ENCODE results near the gene SEMA6D. TPM values are rescaled to one million over a fixed set of nuclear protein-coding genes. Genes with fewer than 3 reads are reported as not detected.

Gene SEMA6D
- total RNA-seq, 1 experiment from 2014 or later, result 0.65 TPM

DNA sequence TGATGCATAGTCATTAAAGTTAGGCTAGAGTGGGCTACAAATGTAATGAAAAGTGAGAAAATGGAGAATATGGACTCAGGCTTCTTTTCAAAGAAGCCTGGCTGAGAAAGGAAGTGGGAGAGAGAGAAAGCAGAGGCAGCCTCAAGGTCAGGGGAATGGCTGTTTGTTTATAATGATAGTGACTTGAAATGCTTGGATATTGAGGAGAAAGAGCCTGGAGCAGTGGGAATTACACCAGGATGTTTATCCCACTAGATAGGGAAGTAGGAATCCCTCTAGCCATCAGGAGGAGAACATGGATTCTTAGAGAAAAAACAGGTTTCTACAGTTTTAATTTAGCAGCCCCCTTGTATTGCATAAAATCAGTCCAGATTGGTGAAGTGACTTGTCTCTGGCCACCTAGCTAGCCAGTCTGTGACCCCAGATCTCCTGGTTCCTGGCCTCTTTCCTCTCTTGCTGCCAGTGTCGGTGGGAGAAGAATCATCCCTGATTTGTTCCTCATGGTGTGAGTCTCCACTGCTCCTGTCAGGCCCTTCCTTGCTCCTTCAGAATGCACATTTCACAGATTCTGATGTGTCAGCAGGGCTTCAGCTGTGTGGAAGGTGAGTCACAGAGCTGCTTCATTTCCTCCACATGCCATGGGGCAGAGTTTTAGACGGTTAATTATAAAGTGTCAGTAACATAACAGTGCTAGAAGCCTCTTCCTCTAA, 32.9 kb downstream of the SEMA6D start:
- H3K36me3 Mint-ChIP-seq (ENCODE audit: insufficient read depth, unreplicated experiment), result peaks cover 5% of the 10 kb centered on the region
- peak; percentile 66 for DNase-seq (ENCODE audit: unreplicated experiment)
- no peaks in the 10 kb centered on the region for H3K4me1 Mint-ChIP-seq (ENCODE audit: insufficient read depth, unreplicated experiment)
- intact Hi-C loops (cut with micrococcal nuclease), result loop anchor here (10.0 kb wide), 1 partner anchor 75 kb away; no protein-coding TSS in a partner anchor
- no peaks in the 10 kb centered on the region for H3K27me3 Mint-ChIP-seq (ENCODE audit: insufficient read depth, unreplicated experiment)
- no peak overlapping the region for H3K27ac Mint-ChIP-seq (ENCODE audit: low read depth, unreplicated experiment)
- H3K4me3 Mint-ChIP-seq (ENCODE audit: unreplicated experiment), result no peak overlapping the region
- peaks cover 35% of the 10 kb centered on the region for H3K9me3 Mint-ChIP-seq (ENCODE audit: unreplicated experiment)
- TF ChIP-seq, protein P1, sequence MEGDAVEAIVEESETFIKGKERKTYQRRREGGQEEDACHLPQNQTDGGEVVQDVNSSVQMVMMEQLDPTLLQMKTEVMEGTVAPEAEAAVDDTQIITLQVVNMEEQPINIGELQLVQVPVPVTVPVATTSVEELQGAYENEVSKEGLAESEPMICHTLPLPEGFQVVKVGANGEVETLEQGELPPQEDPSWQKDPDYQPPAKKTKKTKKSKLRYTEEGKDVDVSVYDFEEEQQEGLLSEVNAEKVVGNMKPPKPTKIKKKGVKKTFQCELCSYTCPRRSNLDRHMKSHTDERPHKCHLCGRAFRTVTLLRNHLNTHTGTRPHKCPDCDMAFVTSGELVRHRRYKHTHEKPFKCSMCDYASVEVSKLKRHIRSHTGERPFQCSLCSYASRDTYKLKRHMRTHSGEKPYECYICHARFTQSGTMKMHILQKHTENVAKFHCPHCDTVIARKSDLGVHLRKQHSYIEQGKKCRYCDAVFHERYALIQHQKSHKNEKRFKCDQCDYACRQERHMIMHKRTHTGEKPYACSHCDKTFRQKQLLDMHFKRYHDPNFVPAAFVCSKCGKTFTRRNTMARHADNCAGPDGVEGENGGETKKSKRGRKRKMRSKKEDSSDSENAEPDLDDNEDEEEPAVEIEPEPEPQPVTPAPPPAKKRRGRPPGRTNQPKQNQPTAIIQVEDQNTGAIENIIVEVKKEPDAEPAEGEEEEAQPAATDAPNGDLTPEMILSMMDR (IDR thresholded peaks at IDR 0.05; ENCODE audit: unreplicated experiment), result no peak
- ChIA-PET CTCF (interaction anchor here (0.6 to 0.8 kb wide), 4 partner anchors 20 to 279 kb away, joined by 3 read pairs; no protein-coding TSS in a partner anchor), POLR2A (interaction anchor here (0.7 to 1.4 kb wide), 6 partner anchors 10 to 202 kb away, joined by 3 to 6 read pairs (median 3); partner anchors contain the start of gene SEMA6D)
- BruUV-seq (replicated peaks), result no TSS peak

DNA sequence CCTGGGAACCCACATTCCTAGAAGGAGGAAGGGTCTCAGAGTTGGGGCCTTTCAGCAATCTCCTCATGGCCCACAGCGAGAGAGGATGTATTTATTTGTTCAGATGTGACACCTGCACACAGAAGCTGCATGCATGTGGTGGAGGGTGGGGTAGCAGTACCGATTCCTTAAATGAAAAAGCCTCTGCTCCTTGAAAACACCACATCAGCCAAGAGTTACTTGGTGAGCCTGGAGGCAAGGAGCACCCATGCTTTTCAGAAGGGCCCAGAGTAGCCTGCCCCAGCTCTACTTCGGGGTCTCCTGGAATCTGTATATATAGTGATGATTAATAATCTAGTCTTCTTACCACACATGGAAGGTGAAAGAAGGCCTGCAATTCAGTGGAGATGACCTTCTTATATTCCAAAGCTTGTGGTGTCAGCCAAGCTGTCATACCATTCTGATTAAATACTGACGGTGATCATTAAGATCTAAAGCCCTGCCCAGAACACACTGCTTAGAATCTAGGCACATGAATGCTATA, 33.5 kb downstream of the SEMA6D start:
- H3K36me3 Mint-ChIP-seq (ENCODE audit: insufficient read depth, unreplicated experiment), result peaks cover 5% of the 10 kb centered on the region
- ChIA-PET CTCF (interaction anchor here (0.5 to 0.8 kb wide), 4 partner anchors 43 to 279 kb away, joined by 3 read pairs; no protein-coding TSS in a partner anchor), POLR2A (interaction anchor here (0.7 to 1.4 kb wide), 6 partner anchors 9 to 203 kb away, joined by 3 to 6 read pairs (median 3); partner anchors contain the start of gene SEMA6D)
- BruUV-seq (replicated peaks), result no TSS peak
- no peak for DNase-seq (ENCODE audit: unreplicated experiment)
- no peak overlapping the region for H3K4me3 Mint-ChIP-seq (ENCODE audit: unreplicated experiment)
- H3K9me3 Mint-ChIP-seq (ENCODE audit: unreplicated experiment), result peaks cover 35% of the 10 kb centered on the region
- TF ChIP-seq, protein P1 (IDR thresholded peaks at IDR 0.05; ENCODE audit: unreplicated experiment), result no peak
- intact Hi-C loops (cut with micrococcal nuclease), result loop anchor here (10.0 kb wide), 1 partner anchor 74 kb away; no protein-coding TSS in a partner anchor
- no peaks in the 10 kb centered on the region for H3K4me1 Mint-ChIP-seq (ENCODE audit: insufficient read depth, unreplicated experiment)
- H3K27ac Mint-ChIP-seq (ENCODE audit: low read depth, unreplicated experiment), result no peak overlapping the region
- H3K27me3 Mint-ChIP-seq (ENCODE audit: insufficient read depth, unreplicated experiment), result no peaks in the 10 kb centered on the region

DNA sequence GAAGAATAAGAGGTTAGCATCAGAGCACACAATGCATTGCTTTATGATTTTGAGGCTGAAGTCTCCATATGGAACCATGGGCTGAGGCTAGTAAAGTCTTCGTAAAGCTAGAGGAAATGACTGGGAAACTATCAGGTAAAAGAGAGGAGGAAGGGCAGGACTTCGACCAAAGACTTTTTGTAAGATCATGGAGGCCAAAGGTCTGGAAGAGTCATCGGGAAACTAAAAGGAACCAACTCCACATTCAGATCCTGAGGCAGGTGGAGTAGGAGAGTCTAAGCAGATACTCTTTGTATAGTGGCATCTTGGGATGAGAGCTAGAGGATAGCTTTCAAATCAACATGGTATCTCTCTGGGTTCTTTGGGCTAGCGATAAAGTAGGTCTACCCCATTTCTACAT, 36.3 kb downstream of the SEMA6D start:
- no TSS peak for BruUV-seq (replicated peaks)
- DNase-seq (ENCODE audit: unreplicated experiment), result no peak
- Mint-ChIP-seq H3K4me1 (ENCODE audit: insufficient read depth, unreplicated experiment) (peaks cover 5% of the 10 kb centered on the region), H3K27ac (ENCODE audit: low read depth, unreplicated experiment) (no peak overlapping the region), H3K27me3 (ENCODE audit: insufficient read depth, unreplicated experiment) (no peaks in the 10 kb centered on the region), H3K9me3 (ENCODE audit: unreplicated experiment) (peaks cover 35% of the 10 kb centered on the region), H3K4me3 (ENCODE audit: unreplicated experiment) (no peak overlapping the region), H3K36me3 (ENCODE audit: insufficient read depth, unreplicated experiment) (peaks cover 12% of the 10 kb centered on the region)
- ChIA-PET CTCF (no interaction called here), POLR2A (interaction anchor here (0.6 kb wide), 1 partner anchor 62 kb away, joined by 3 read pairs; no protein-coding TSS in a partner anchor)
- intact Hi-C loops (cut with micrococcal nuclease), result loop anchor here (10.0 kb wide), 1 partner anchor 71 kb away; no protein-coding TSS in a partner anchor
- TF ChIP-seq, protein P1 (IDR thresholded peaks at IDR 0.05; ENCODE audit: unreplicated experiment), result no peak

DNA sequence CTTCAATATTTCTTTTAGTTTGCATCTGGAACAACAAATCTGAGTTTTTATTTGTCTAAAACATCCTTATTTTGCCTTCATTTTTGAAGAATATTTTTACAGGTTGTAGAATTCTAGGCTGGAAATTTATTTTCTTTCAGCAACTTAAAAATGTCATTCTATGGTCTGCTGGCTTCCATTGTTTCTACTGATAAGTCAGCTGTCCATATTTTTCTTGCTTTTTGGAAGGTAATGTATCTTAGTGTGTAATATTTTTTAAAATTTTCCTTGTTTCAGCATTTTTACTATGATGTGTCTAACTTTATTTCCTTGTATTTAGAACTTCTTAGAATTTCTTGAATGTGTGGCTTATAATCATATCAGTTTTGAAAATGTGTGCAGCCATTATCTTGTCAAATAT, 37.0 kb downstream of the SEMA6D start:
- CTCF ChIA-PET, result no interaction called here
- no TSS peak for BruUV-seq (replicated peaks)

More for the DNA sequence above, 37.0 kb downstream of the SEMA6D start:
- peaks cover 35% of the 10 kb centered on the region for H3K9me3 Mint-ChIP-seq (ENCODE audit: unreplicated experiment)
- no peak overlapping the region for H3K4me3 Mint-ChIP-seq (ENCODE audit: unreplicated experiment)
- H3K36me3 Mint-ChIP-seq (ENCODE audit: insufficient read depth, unreplicated experiment), result peaks cover 12% of the 10 kb centered on the region
- intact Hi-C loops (cut with micrococcal nuclease), result loop anchor here (10.0 kb wide), 1 partner anchor 70 kb away; no protein-coding TSS in a partner anchor
- DNase-seq (ENCODE audit: unreplicated experiment), result no peak
- TF ChIP-seq, protein P1 (IDR thresholded peaks at IDR 0.05; ENCODE audit: unreplicated experiment), result no peak
- H3K27ac Mint-ChIP-seq (ENCODE audit: low read depth, unreplicated experiment), result no peak overlapping the region
- H3K27me3 Mint-ChIP-seq (ENCODE audit: insufficient read depth, unreplicated experiment), result no peaks in the 10 kb centered on the region
- peaks cover 5% of the 10 kb centered on the region for H3K4me1 Mint-ChIP-seq (ENCODE audit: insufficient read depth, unreplicated experiment)
- POLR2A ChIA-PET, result interaction anchor here (0.7 to 0.8 kb wide), 2 partner anchors 18 to 87 kb away, joined by 3 to 4 read pairs; no protein-coding TSS in a partner anchor
